Esophagus muscularis mucosa (tissue), 4 donors: Measurements from ENCODE around the gene BTBD16.

Experiments
- CTCF ChIP-seq, 3 experiments: fragments of 200-600 bp in 2 of 3; fragments of 450-650 bp in 1 of 3; sonication (generic) in 2 of 3; IDR thresholded peaks; one replicate each; pipeline ENCODE4 v1.5.1; 2017 to 2019; ENCODE audit warnings: antibody characterized with exemption in 3 of 3, mild to moderate bottlenecking in 2 of 3, moderate library complexity in 1 of 3
- EP300 ChIP-seq: sonication (generic); formaldehyde crosslinking; IDR thresholded peaks from one replicate; pipeline ENCODE4 v1.6.1; 2017; ENCODE audit warnings: antibody characterized with exemption
- POLR2A ChIP-seq: fragments of 450-650 bp; IDR thresholded peaks from one replicate; pipeline ENCODE4 v1.6.1; 2017; ENCODE audit warnings: antibody characterized with exemption, moderate library complexity, mild to moderate bottlenecking, low read depth
- POLR2AphosphoS5 ChIP-seq, 2 donors: sonication (generic); formaldehyde crosslinking; IDR thresholded peaks; one replicate each; pipeline ENCODE4 v1.6.1; 2017; ENCODE audit warnings: antibody characterized with exemption in 2 of 2

- TF ChIP-seq CTCF (IDR thresholded peaks at IDR 0.05) (no peak), EP300 (no peak), POLR2A (no peak), POLR2AphosphoS5 (IDR thresholded peaks at IDR 0.05) (peak; percentile 72 to 76)
Observed at GRCh38 chr10:122301055-122301810, 30.1 kb downstream of the BTBD16 start.
